Measurements from ENCODE around the gene ALDH3B1. TPM values are rescaled to one million over a fixed set of nuclear protein-coding genes. Genes with fewer than 3 reads are reported as not detected.

The ALDH3B1 gene
- total RNA-seq, 4 donors from 2014 or later, result 5.4 to 11.6 (median 6.4) TPM

DNA sequence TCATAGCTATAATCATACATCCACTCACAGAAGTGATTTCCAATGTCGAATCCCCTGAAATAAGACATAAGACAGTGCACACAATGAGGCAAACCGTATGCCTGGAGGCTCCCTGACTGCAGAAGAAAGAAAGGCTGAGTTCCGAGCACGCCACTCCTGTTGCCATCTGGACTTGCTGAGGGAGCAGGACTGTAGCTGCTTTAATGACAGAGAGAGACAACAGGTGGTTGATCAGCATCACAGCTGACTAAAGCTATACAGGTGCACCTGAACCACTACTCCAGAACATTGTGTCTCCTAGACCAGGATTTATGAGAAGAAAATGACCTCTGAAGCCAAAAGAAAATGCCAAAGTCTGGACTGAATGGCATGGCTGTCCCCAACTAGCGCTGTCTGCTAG is 55.7 kb downstream of the ALDH3B1 start:
- TF ChIP-seq POLR2A (IDR thresholded peaks at IDR 0.05), result no peak
- no peak for TF ChIP-seq CTCF (IDR thresholded peaks at IDR 0.05)

GRCh38 chr11:68066742-68067141 is 56.6 kb downstream of the ALDH3B1 start:
- no peak for TF ChIP-seq POLR2A (IDR thresholded peaks at IDR 0.05)
- TF ChIP-seq CTCF (IDR thresholded peaks at IDR 0.05), result no peak
- WGBS, 2 donors, result 76 to 84% methylated on average over 3 of the region's 3 CpGs
- intact Hi-C loops (cut with DNase I; ENCODE audit: low total_unique reads), result no loop called here
- H3K4me3 ChIP-seq (ENCODE audit: low read depth, poor library complexity, severe bottlenecking), result no peak overlapping the region
- no peak for DNase-seq (ENCODE audit: low spot score in 2 of 2)

More for the DNA sequence above, 55.7 kb downstream of the ALDH3B1 start:
- no peak overlapping the region for H3K4me3 ChIP-seq (ENCODE audit: low read depth, poor library complexity, severe bottlenecking)
- DNase-seq (ENCODE audit: low spot score in 2 of 2), result no peak
- intact Hi-C loops (cut with DNase I; ENCODE audit: low total_unique reads), result no loop called here
- WGBS, 2 donors, result 88 to 90% methylated on average over 5 of the region's 5 CpGs

DNA sequence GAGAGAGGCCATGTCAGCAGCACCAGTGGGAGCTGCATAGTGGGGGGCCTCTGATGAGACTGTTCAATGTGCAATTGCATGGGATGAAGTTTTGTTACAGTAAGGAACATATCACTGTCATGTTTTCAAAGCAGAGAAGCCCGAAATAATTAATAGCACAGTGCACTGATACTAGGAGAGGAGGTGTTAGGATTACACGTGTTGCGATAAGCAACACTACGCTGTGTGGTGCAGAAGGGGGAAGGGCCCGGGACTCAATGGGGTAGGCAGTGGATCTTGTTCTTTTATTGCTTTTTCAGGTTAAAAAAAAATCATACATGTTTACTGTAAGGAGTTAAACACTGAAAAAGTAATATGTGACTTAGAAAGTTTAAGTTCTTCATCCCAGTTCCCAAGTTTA is 57.9 kb downstream of the ALDH3B1 start:
- H3K4me3 ChIP-seq (ENCODE audit: low read depth, poor library complexity, severe bottlenecking), result no peak overlapping the region
- intact Hi-C loops (cut with DNase I; ENCODE audit: low total_unique reads), result no loop called here
- DNase-seq (ENCODE audit: low spot score in 2 of 2), result no peak
- WGBS, 2 donors, result 96 to 97% methylated on average over 5 of the region's 5 CpGs
- TF ChIP-seq POLR2A (IDR thresholded peaks at IDR 0.05), result no peak
- no peak for TF ChIP-seq CTCF (IDR thresholded peaks at IDR 0.05)

GRCh38 chr11:68071281-68072048 is 61.3 kb downstream of the ALDH3B1 start:
- no peak for DNase-seq (ENCODE audit: low spot score in 2 of 2)
- WGBS, 2 donors, result 77 to 88% methylated on average over 3 of the region's 3 CpGs
- intact Hi-C loops (cut with DNase I; ENCODE audit: low total_unique reads), result no loop called here
- TF ChIP-seq CTCF (IDR thresholded peaks at IDR 0.05) (no peak), POLR2A (IDR thresholded peaks at IDR 0.05) (no peak)
- H3K4me3 ChIP-seq (ENCODE audit: low read depth, poor library complexity, severe bottlenecking), result no peak overlapping the region

- 90 to 93% methylated on average over 10 of the region's 10 CpGs for WGBS, 2 donors
- no peak overlapping the region for H3K4me3 ChIP-seq (ENCODE audit: low read depth, poor library complexity, severe bottlenecking)
- DNase-seq (ENCODE audit: low spot score in 2 of 2), result no peak
- TF ChIP-seq CTCF (IDR thresholded peaks at IDR 0.05), result no peak
- TF ChIP-seq POLR2A (IDR thresholded peaks at IDR 0.05), result no peak
- intact Hi-C loops (cut with DNase I; ENCODE audit: low total_unique reads), result no loop called here
These were observed 64.6 kb downstream of the ALDH3B1 start for GRCh38 chr11:68074584-68075352.

Measured in lower leg skin (tissue), 4 donors.